HCT116 (cell line): ENCODE results near the gene SPG7.

Source experiments
- CTCF ChIP-seq, 3 experiments: fragments of 200-600 bp in 1 of 3; sonication (generic) in 1 of 3; IDR thresholded peaks in 2 of 3; conservative IDR thresholded peaks in 1 of 3; 2 replicates each; pipeline ENCODE4 v1.5.1; 2012 to 2017; ENCODE audit warnings: low read depth in 2 of 3, low read length in 2 of 3, antibody characterized with exemption in 1 of 3, borderline replicate concordance in 1 of 3, control low read depth in 1 of 3, mild to moderate bottlenecking in 1 of 3, mixed read lengths in 1 of 3, mixed run types in 1 of 3, moderate library complexity in 1 of 3; ENCODE audit not compliant: insufficient read depth in 1 of 3
- POLR2A ChIP-seq: IDR thresholded peaks from 2 replicates; pipeline ENCODE4 v1.7.0; 2011; ENCODE audit warnings: borderline replicate concordance; ENCODE audit not compliant: insufficient read depth, insufficient read length; ENCODE audit errors: extremely low read depth

DNA sequence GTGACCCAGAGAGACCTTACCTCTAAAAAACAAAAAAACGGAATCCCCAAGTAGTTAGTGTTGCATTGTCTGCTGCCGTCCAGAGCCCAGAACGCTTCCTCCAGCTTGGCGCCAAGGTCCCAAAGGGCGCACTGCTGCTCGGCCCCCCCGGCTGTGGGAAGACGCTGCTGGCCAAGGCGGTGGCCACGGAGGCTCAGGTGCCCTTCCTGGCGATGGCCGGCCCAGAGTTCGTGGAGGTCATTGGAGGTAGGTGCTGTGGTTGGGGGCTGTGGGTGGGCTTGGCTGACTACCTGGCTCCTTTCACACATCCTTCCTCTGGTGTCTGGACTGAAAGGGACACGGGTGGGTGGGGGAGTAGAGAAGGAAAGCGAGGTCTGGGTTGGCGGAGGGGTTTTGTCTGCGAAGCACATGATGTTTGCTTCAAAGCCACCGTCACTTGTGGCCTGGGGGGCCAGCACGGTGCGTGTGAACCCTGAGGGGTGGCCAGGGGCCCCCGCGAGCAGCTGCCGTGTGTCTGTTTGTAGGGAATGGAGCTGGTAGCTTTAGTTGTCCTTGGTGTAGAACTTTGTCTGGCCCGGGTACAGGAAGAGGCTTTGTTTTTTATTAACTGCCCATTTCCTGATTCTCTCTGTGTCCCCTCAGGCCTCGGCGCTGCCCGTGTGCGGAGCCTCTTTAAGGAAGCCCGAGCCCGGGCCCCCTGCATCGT is 23.8 kb downstream of the SPG7 start:
- TF ChIP-seq POLR2A = no peak
- no peak for TF ChIP-seq CTCF (IDR thresholded peaks at IDR 0.05 in 2 of 3, conservative IDR thresholded peaks at IDR 0.05 in 1 of 3; ENCODE audit: borderline replicate concordance in 1 of 3, insufficient read depth in 1 of 3, low read depth in 2 of 3, low read length in 2 of 3)
